Central memory CD8-positive, alpha-beta T cell (primary cell): ENCODE data around the gene CSAD.
"Not testable (repeated sequence)": the region's sequence is repeated elsewhere in the genome, so short reads cannot be mapped to it uniquely, and the experiment has no call there.

Source experiments
- ATAC-seq: fragments of 150-1000 bp; cut with Tn5 transposase; replicated peaks from 2 replicates; pipeline ENCODE4 v1.10.0; 2022; ENCODE audit warnings: mild to moderate bottlenecking, moderate FRiP score, moderate number of reproducible peaks; ENCODE audit not compliant: poor library complexity, severe bottlenecking; ENCODE audit errors: extremely low read depth
- DNase-seq, 2 donors: peaks; one replicate each; pipeline ENCODE4 v3.0.0; 2021; ENCODE audit warnings: low spot score in 2 of 2
- H3K27ac Mint-ChIP-seq: one replicate; pipeline ENCODE4 v1.8.0; 2022; ENCODE audit warnings: low read depth, mild to moderate bottlenecking, moderate library complexity, mixed read lengths
- H3K27me3 Mint-ChIP-seq: one replicate; pipeline ENCODE4 v1.8.0; 2022; ENCODE audit warnings: mixed read lengths
- H3K36me3 Mint-ChIP-seq: one replicate; pipeline ENCODE4 v1.8.0; 2022; ENCODE audit warnings: mild to moderate bottlenecking, moderate library complexity, mixed read lengths; ENCODE audit not compliant: insufficient read depth
- H3K4me1 Mint-ChIP-seq: one replicate; pipeline ENCODE4 v1.8.0; 2022; ENCODE audit warnings: mixed read lengths
- H3K4me3 Mint-ChIP-seq: one replicate; pipeline ENCODE4 v1.8.0; 2022; ENCODE audit warnings: mild to moderate bottlenecking, moderate library complexity, mixed read lengths
- H3K9me3 Mint-ChIP-seq: one replicate; pipeline ENCODE4 v1.8.0; 2022; ENCODE audit warnings: mixed read lengths

Gene CSAD

GRCh38 chr12:53178803-53179202, 1.9 kb downstream of the CSAD start:
- DNase-seq, H3K27me3 Mint-ChIP-seq, H3K9me3 Mint-ChIP-seq, ATAC-seq: not testable (repeated sequence)
- peaks cover 36% of the 10 kb centered on the region for H3K4me1 Mint-ChIP-seq
- peak overlapping the region; percentile 91 for H3K4me3 Mint-ChIP-seq
- peak overlapping the region; percentile 93 for H3K27ac Mint-ChIP-seq
- peaks cover 19% of the 10 kb centered on the region for H3K36me3 Mint-ChIP-seq

GRCh38 chr12:53177447-53177846, 3.3 kb downstream of the CSAD start:
- DNase-seq, H3K27me3 Mint-ChIP-seq, H3K9me3 Mint-ChIP-seq, ATAC-seq, H3K27ac Mint-ChIP-seq, H3K4me3 Mint-ChIP-seq: not testable (repeated sequence)
- Mint-ChIP-seq H3K36me3 (peaks cover 16% of the 10 kb centered on the region), H3K4me1 (peaks cover 26% of the 10 kb centered on the region)

GRCh38 chr12:53176750-53177149, 4.0 kb downstream of the CSAD start:
- Mint-ChIP-seq H3K27me3 (no peaks in the 10 kb centered on the region), H3K36me3 (peaks cover 12% of the 10 kb centered on the region), H3K4me3 (no peak overlapping the region), H3K9me3 (no peaks in the 10 kb centered on the region), H3K27ac (no peak overlapping the region), H3K4me1 (peaks cover 19% of the 10 kb centered on the region)
- DNase-seq (no peak), ATAC-seq (no peak)

GRCh38 chr12:53174881-53175491, 5.7 kb downstream of the CSAD start:
- Mint-ChIP-seq H3K27me3 (no peaks in the 10 kb centered on the region), H3K9me3 (no peaks in the 10 kb centered on the region), H3K36me3 (peaks cover 3% of the 10 kb centered on the region), H3K27ac (no peak overlapping the region), H3K4me3 (no peak overlapping the region), H3K4me1 (peaks cover 11% of the 10 kb centered on the region)
- DNase-seq: no peak
- no peak for ATAC-seq

GRCh38 chr12:53173085-53173715, 7.5 kb downstream of the CSAD start:
- H3K9me3 Mint-ChIP-seq: no peaks in the 10 kb centered on the region
- no peaks in the 10 kb centered on the region for H3K4me1 Mint-ChIP-seq
- peaks cover 3% of the 10 kb centered on the region for H3K36me3 Mint-ChIP-seq
- no peak overlapping the region for H3K4me3 Mint-ChIP-seq
- H3K27me3 Mint-ChIP-seq: no peaks in the 10 kb centered on the region
- ATAC-seq (no peak), DNase-seq (no peak)
- H3K27ac Mint-ChIP-seq: peak overlapping the region; percentile 66

- no peaks in the 10 kb centered on the region for H3K27me3 Mint-ChIP-seq
- no peak overlapping the region for H3K4me3 Mint-ChIP-seq
- no peak for DNase-seq
- no peak for ATAC-seq
- no peaks in the 10 kb centered on the region for H3K4me1 Mint-ChIP-seq
- no peak overlapping the region for H3K27ac Mint-ChIP-seq
- H3K36me3 Mint-ChIP-seq: peaks cover 3% of the 10 kb centered on the region
- no peaks in the 10 kb centered on the region for H3K9me3 Mint-ChIP-seq
These were observed 8.4 kb downstream of the CSAD start for GRCh38 chr12:53172352-53172751.

GRCh38 chr12:53171725-53172329, 8.9 kb downstream of the CSAD start:
- DNase-seq: no peak
- no peak overlapping the region for H3K4me3 Mint-ChIP-seq
- ATAC-seq: no peak
- H3K27ac Mint-ChIP-seq: no peak overlapping the region
- no peaks in the 10 kb centered on the region for H3K9me3 Mint-ChIP-seq
- H3K4me1 Mint-ChIP-seq: no peaks in the 10 kb centered on the region
- H3K36me3 Mint-ChIP-seq: peaks cover 3% of the 10 kb centered on the region
- H3K27me3 Mint-ChIP-seq: no peaks in the 10 kb centered on the region

GRCh38 chr12:53170876-53171724, 9.6 kb downstream of the CSAD start:
- H3K27ac Mint-ChIP-seq: no peak overlapping the region
- ATAC-seq (no peak), DNase-seq (no peak)
- no peaks in the 10 kb centered on the region for H3K9me3 Mint-ChIP-seq
- no peaks in the 10 kb centered on the region for H3K4me1 Mint-ChIP-seq
- H3K27me3 Mint-ChIP-seq: no peaks in the 10 kb centered on the region
- H3K36me3 Mint-ChIP-seq: peaks cover 3% of the 10 kb centered on the region
- no peak overlapping the region for H3K4me3 Mint-ChIP-seq

- no peaks in the 10 kb centered on the region for H3K9me3 Mint-ChIP-seq
- no peak for DNase-seq
- no peak overlapping the region for H3K4me3 Mint-ChIP-seq
- H3K4me1 Mint-ChIP-seq: no peaks in the 10 kb centered on the region
- H3K27ac Mint-ChIP-seq: no peak overlapping the region
- no peak for ATAC-seq
- no peaks in the 10 kb centered on the region for H3K27me3 Mint-ChIP-seq
- peaks cover 3% of the 10 kb centered on the region for H3K36me3 Mint-ChIP-seq
These were observed 10.5 kb downstream of the CSAD start for GRCh38 chr12:53170215-53170614.

GRCh38 chr12:53169644-53170043, 11.1 kb downstream of the CSAD start:
- Mint-ChIP-seq H3K4me1 (no peaks in the 10 kb centered on the region), H3K27me3 (no peaks in the 10 kb centered on the region), H3K9me3 (no peaks in the 10 kb centered on the region), H3K36me3 (peaks cover 3% of the 10 kb centered on the region), H3K27ac (no peak overlapping the region), H3K4me3 (no peak overlapping the region)
- ATAC-seq: no peak
- DNase-seq: no peak

- H3K27ac Mint-ChIP-seq: no peak overlapping the region
- H3K4me1 Mint-ChIP-seq: no peaks in the 10 kb centered on the region
- H3K4me3 Mint-ChIP-seq: no peak overlapping the region
- peaks cover 3% of the 10 kb centered on the region for H3K36me3 Mint-ChIP-seq
- DNase-seq: no peak
- no peak for ATAC-seq
- no peaks in the 10 kb centered on the region for H3K27me3 Mint-ChIP-seq
- H3K9me3 Mint-ChIP-seq: no peaks in the 10 kb centered on the region
These were observed 13.9 kb downstream of the CSAD start for GRCh38 chr12:53166837-53167236.

GRCh38 chr12:53163008-53163407, 17.7 kb downstream of the CSAD start:
- not testable (repeated sequence) for H3K27ac Mint-ChIP-seq, H3K4me1 Mint-ChIP-seq, H3K9me3 Mint-ChIP-seq, DNase-seq, H3K36me3 Mint-ChIP-seq, ATAC-seq, H3K27me3 Mint-ChIP-seq, H3K4me3 Mint-ChIP-seq
